Activated T-cell treated with anti-CD3 and anti-CD28 coated beads, Interleukin-2, amount 50 U/mL, for 4 hours (primary cell): ENCODE measurements around the gene FOXP1. TPM values are rescaled to one million over a fixed set of nuclear protein-coding genes. Genes with fewer than 3 reads are reported as not detected.
A peak's percentile ranks its signal among the peaks of the same experiment; 100 is the strongest.
"Not testable (repeated sequence)": the region's sequence is repeated elsewhere in the genome, so short reads cannot be mapped to it uniquely, and the experiment has no call there.

Source experiments
- ATAC-seq, 2 donors: fragments of 200-7000 bp; cut with Tn5 transposase; one replicate each; pipeline ENCODE4 v1.10.0; 2021
- DNase-seq: peaks from one replicate; pipeline ENCODE4 v3.0.0-alpha.2; 2020
- H3K27me3 Mint-ChIP-seq: one replicate; pipeline ENCODE4 v1.8.0; 2021; ENCODE audit warnings: low read depth, mixed read lengths
- H3K36me3 Mint-ChIP-seq: one replicate; pipeline ENCODE4 v1.8.0; 2022; ENCODE audit warnings: mixed read lengths; ENCODE audit not compliant: insufficient read depth
- H3K4me1 Mint-ChIP-seq: one replicate; pipeline ENCODE4 v1.8.0; 2021; ENCODE audit warnings: low read depth, mixed read lengths
- H3K4me3 Mint-ChIP-seq: one replicate; pipeline ENCODE4 v1.8.0; 2021; ENCODE audit warnings: mild to moderate bottlenecking, moderate library complexity, mixed read lengths
- H3K9me3 Mint-ChIP-seq: one replicate; pipeline ENCODE4 v1.8.0; 2021; ENCODE audit warnings: mixed read lengths
- total RNA-seq, 3 donors: library from RNA; stranded (reverse); gene quantifications; one replicate each; pipeline ENCODE4 v1.2.1, GENCODE V29; 2021

The FOXP1 gene
- total RNA-seq, 3 donors from 2014 or later: 251 to 263 (median 256) TPM

DNA sequence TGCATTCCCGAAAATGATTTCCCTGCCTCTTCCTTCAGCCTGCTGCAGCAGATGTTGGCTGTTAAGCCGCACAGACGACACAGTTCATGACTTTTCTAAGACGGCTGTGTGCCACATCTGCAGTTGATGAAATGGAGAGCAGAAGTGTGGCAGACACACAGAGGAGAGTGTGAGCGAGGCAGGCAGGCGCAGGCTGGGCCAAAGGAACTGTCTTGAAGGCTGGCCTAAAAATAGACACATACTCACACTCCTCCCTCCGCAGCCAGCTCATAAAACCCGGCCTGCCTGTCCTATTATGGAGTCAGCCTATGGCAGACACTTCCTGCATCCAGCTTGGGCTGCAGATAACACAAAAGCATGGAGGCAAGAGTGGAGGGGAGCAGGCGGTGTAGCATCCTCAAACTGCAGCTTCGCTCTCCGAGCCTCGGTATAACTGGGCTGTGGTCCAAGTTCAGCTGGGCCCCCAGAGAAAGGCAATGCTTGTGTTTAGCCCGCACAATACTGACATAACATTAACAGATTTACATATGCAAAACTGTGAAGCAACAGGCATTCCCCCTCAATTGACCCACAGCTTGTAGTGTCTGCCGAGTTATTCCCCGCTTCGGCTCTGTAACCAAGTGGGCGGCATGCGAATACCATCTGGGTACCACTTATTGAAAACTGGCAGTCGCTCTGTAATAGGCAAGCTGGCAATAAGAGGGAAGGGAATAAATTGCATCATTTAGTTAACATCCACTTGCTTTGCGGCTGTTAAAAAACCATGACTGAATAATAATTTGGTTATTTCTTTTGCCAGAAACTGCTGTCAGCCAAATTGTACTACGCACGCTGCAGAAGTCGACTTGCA is 40.8 kb downstream of the FOXP1 start:
- DNase-seq: no peak
- H3K36me3 Mint-ChIP-seq: peaks cover 4% of the 10 kb centered on the region
- no peak overlapping the region for H3K4me3 Mint-ChIP-seq
- peaks cover 3% of the 10 kb centered on the region for H3K4me1 Mint-ChIP-seq
- H3K9me3 Mint-ChIP-seq: no peaks in the 10 kb centered on the region
- H3K27me3 Mint-ChIP-seq: no peaks in the 10 kb centered on the region
- ATAC-seq: no peak

DNA sequence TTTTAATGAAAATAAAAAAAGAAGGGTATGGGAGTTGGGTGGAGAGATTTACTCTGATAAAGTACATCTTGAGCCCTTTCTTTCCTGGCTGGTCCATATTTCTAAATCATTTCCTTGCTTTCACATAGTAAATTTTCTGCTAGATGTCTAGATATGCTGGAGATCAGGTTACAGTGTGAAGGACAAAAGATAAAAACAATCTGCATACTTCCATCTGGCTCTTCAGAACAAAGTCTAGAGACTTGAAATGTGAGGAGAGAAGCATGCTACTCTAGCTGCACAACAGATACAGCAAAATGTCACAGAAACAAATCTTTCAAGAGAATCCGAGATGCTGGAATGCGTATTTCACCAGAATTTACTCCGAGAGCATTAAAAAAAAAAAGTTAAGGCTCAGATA is 42.2 kb downstream of the FOXP1 start:
- DNase-seq (no peak), ATAC-seq (no peak)
- Mint-ChIP-seq H3K9me3 (no peaks in the 10 kb centered on the region), H3K27me3 (no peaks in the 10 kb centered on the region), H3K4me1 (peaks cover 3% of the 10 kb centered on the region), H3K36me3 (peaks cover 2% of the 10 kb centered on the region), H3K4me3 (no peak overlapping the region)

DNA sequence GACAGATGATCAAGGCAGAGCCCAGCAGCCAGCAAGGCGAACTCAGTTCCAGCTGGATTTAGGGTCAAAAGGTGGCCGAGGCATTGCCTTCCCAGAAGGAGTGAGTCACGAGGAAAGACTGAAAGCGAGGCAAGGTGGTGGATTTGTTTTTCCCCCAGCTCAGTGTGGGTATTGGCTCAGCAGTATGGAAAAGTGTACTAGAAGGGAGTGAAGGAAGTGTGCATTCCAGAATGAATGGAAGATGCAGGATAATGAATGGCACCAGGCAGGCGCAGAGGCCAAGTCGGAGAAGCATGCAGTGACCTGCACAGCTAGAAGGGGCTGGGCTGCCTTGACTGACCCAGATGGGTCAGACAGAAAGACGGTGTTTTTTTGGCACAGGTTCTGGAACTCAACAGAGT is 46.3 kb downstream of the FOXP1 start:
- ATAC-seq: no peak
- no peaks in the 10 kb centered on the region for H3K9me3 Mint-ChIP-seq
- H3K36me3 Mint-ChIP-seq: peaks cover 2% of the 10 kb centered on the region
- H3K4me3 Mint-ChIP-seq: no peak overlapping the region
- no peaks in the 10 kb centered on the region for H3K27me3 Mint-ChIP-seq
- no peak for DNase-seq
- H3K4me1 Mint-ChIP-seq: peaks cover 5% of the 10 kb centered on the region

DNA sequence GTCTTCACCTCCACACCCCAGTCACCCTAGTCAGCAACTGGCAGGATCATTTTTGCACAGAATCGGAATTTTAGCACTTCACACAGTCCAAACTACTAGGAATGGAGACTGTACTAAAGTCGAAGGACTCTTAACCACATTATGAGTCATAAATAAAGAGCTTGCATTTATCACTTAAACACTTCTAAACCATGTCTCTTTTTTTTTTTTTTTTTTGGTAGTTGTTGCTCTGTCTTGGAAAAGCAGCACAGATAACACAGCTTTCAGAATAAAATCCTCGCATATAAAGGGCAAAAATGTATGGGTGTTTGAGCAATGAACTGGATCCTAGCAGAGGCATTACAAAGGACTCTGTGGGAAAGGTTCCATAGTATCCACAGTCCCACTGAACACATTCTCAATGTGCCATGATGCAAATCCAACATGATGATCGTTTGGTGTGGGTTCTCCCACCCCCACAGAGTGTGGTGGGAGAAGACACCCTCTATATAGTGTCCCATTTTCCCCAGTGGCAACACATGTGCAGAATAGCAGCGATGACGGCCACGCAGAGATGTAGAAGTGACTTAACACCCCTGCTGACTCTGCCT is 47.1 kb downstream of the FOXP1 start:
- H3K9me3 Mint-ChIP-seq: no peaks in the 10 kb centered on the region
- ATAC-seq (peak in 1 of 2 donors; percentile 37), DNase-seq (no peak)
- H3K4me3 Mint-ChIP-seq: no peak overlapping the region
- H3K4me1 Mint-ChIP-seq: peaks cover 2% of the 10 kb centered on the region
- peaks cover 2% of the 10 kb centered on the region for H3K36me3 Mint-ChIP-seq
- no peaks in the 10 kb centered on the region for H3K27me3 Mint-ChIP-seq

DNA sequence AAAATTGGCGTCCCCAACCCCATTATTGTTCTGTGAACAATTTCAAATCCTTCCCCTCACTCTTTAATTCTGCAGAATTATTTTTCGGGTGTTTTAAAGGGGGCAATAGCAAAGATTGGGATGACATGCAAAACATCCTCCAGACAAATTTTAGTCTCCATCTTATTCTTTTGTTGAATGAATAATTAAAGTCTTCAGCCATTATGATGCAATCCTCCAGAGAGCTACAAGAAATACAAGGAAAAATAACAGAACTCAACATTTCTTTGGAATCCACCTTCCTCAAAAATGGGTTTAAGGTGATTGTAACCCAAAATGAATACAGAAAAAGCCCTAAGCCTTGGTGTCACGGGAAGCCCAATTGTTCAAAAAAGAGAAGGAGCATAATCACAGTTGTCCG is 49.9 kb downstream of the FOXP1 start:
- Mint-ChIP-seq H3K27me3 (no peaks in the 10 kb centered on the region), H3K4me1 (peaks cover 14% of the 10 kb centered on the region), H3K4me3 (no peak overlapping the region), H3K9me3 (no peaks in the 10 kb centered on the region), H3K36me3 (no peaks in the 10 kb centered on the region)
- DNase-seq (no peak), ATAC-seq (no peak)

DNA sequence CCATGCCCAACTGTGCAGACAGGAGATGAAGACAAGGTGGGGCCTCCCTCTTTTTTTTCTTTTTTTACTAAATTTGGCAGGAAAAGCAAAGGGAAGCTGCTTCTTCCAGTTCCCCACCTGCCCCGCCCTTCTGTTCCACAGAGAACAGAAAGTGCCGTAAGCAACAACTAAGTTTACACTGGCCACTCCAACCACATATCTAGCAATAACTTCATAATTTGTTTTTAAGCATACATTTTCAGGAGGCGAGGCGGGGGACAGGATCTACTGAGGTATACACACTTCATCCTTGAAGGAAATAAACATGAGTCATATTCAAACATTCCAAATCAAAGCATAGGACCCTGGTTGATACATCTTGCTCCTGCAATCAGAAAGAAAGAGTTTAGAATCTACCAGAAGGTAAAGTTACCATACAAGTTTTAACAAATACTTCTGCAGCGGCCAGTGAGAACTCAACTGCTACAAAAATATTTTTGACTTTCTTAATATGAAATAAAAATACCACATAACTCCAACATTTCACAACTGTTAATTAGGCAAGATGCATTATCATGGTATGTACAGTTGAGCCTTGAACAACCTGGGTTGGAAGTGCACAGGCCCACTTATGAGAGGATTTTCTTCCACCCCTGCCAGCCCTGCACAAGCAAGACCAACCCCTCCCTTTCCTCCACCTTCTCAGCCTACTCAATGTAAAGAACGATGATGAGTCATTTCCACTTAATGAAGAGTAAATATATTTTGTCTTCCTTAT is 50.7 kb downstream of the FOXP1 start:
- DNase-seq (no peak), ATAC-seq (no peak)
- Mint-ChIP-seq H3K27me3 (no peaks in the 10 kb centered on the region), H3K4me3 (no peak overlapping the region), H3K4me1 (peaks cover 17% of the 10 kb centered on the region), H3K9me3 (no peaks in the 10 kb centered on the region), H3K36me3 (no peaks in the 10 kb centered on the region)

DNA sequence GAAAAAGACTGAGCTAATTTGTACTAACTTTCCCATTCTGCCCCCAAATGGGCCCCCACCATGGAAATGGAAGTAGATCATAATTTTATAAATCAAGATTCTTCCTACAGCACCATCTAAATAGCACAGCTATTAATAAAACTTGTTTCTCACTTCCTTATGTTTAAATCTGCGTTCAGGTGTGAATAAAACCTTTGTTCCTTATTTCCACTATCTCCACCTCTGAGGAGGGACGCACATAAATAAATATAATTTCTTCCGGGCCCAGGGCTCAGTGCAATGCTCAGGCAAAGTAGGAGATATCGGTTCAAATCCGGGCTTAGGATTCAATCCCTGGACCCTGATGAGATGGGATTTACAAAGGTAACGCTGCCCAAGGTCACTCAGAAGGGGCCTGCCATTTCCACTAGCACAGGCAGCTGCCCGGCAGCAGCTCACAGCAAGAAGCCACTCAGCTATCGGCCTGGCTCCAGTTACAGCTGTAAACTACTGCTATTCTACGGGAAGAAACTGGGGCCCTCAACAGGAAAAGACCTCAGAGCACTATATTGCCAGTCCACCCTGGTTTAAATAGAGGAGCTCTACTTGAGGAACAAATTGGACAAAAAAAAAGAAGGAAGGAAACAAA is 52.5 kb downstream of the FOXP1 start:
- Mint-ChIP-seq H3K4me3 (no peak overlapping the region), H3K27me3 (no peaks in the 10 kb centered on the region), H3K36me3 (peaks cover 2% of the 10 kb centered on the region), H3K9me3 (no peaks in the 10 kb centered on the region), H3K4me1 (peaks cover 15% of the 10 kb centered on the region)
- ATAC-seq (no peak), DNase-seq (no peak)

DNA sequence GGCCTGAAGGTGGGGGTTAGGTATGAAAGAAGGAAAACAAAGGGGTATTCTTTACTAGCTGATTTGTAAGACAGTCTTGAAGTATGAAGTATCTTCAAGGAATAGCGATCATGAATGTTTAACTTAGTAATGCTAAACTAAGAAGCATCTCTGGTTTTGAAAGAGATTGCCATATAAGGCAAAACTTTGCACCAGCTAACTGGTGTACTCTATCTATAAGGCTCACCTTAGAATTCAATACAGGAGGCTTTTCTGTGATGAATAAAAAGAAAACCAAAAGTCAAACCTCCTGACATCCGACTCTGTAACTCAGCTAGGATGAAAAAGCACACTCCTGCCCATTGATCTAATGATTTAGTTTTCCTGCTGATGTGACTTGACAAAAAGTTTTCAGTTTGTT is 54.7 kb downstream of the FOXP1 start:
- no peak for DNase-seq
- Mint-ChIP-seq H3K4me1 (peaks cover 15% of the 10 kb centered on the region), H3K4me3 (no peak overlapping the region), H3K27me3 (no peaks in the 10 kb centered on the region), H3K9me3 (no peaks in the 10 kb centered on the region), H3K36me3 (peaks cover 2% of the 10 kb centered on the region)
- ATAC-seq: peak; percentile 46 to 62

DNA sequence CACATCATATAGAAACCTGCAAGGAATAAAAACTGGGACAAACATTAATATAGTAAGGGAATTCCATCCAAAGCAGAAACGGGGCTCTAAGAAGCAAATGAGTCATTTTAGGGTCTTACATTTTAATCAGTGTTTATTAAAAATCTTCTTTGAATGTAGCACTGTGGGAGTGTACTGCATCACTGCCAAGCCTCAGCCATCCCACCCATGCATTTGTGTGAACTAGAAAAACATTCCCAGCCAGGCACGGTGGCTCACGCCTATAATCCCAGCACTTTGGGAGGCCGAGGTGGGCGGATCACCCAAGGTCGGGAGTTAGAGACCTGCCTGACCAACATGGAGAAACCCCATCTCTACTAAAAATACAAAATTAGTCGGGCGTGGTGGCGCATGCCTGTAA is 57.1 kb downstream of the FOXP1 start:
- not testable (repeated sequence) for H3K36me3 Mint-ChIP-seq

DNA sequence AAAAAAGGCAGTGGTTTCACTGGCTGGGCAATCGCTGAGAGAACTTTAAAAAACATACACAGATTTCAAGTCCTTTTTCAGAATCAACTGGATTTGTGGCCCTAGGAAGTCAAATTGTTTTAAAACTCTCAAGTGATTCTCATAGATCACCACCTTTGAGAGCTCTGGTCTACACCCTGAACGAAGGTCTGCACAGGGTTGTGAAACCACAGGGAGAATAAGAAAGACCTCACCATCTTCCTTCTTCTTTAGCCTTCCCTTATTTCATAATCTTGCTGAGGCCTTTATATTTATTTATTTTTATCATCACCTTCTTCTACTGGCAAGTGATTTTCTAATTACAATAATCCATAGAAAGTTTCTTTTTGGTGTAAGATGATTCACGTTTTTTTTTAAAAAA is 58.1 kb downstream of the FOXP1 start:
- Mint-ChIP-seq H3K36me3 (peaks cover 8% of the 10 kb centered on the region), H3K27me3 (no peaks in the 10 kb centered on the region), H3K4me1 (peaks cover 22% of the 10 kb centered on the region), H3K9me3 (no peaks in the 10 kb centered on the region), H3K4me3 (no peak overlapping the region)
- DNase-seq (no peak), ATAC-seq (no peak)

More for the DNA sequence above, 57.1 kb downstream of the FOXP1 start:
- H3K4me3 Mint-ChIP-seq, H3K27me3 Mint-ChIP-seq, DNase-seq, H3K9me3 Mint-ChIP-seq, ATAC-seq: not testable (repeated sequence)
- peaks cover 15% of the 10 kb centered on the region for H3K4me1 Mint-ChIP-seq

DNA sequence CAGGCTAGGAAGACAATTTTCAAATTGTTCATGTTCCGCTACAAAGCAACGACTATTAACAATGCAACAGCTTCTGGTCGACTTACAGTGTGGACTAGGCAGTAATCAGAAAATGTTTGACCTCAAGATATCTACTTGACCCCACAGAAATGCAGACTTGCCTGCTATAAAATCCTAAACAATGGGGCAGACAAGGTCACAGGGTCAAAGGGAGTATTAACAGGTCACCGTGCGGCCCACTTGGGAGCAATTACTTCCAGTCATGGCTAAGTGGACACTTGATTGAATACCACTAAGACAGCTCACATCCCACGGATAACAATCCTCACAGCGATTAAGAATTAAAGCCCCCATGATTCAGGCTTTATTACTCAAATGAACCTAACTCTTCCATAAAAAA is 58.9 kb downstream of the FOXP1 start:
- ATAC-seq: no peak
- Mint-ChIP-seq H3K4me1 (peaks cover 19% of the 10 kb centered on the region), H3K27me3 (no peaks in the 10 kb centered on the region), H3K9me3 (no peaks in the 10 kb centered on the region), H3K4me3 (no peak overlapping the region), H3K36me3 (peaks cover 8% of the 10 kb centered on the region)
- no peak for DNase-seq

DNA sequence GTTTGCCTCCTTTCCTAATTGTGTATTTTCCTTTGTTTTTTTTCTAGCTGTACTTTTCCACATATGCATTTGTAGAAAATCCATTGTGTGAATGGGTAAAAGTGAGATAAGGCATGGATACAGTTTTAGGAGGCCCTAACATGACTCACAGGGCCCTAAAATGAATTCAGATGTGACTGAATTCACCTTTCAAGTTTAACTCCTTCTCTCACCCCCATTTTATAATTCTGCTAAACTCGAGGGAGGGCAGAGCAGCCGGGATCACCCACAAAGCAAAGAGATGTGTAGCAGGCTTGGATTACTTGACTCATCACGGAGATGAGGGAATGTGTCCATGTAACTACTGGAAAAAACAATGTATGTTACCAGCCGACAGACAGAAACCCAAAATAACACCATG is 59.9 kb downstream of the FOXP1 start:
- peaks cover 12% of the 10 kb centered on the region for H3K4me1 Mint-ChIP-seq
- H3K27me3 Mint-ChIP-seq: no peaks in the 10 kb centered on the region
- ATAC-seq (no peak), DNase-seq (no peak)
- no peak overlapping the region for H3K4me3 Mint-ChIP-seq
- H3K9me3 Mint-ChIP-seq: no peaks in the 10 kb centered on the region
- peaks cover 8% of the 10 kb centered on the region for H3K36me3 Mint-ChIP-seq

DNA sequence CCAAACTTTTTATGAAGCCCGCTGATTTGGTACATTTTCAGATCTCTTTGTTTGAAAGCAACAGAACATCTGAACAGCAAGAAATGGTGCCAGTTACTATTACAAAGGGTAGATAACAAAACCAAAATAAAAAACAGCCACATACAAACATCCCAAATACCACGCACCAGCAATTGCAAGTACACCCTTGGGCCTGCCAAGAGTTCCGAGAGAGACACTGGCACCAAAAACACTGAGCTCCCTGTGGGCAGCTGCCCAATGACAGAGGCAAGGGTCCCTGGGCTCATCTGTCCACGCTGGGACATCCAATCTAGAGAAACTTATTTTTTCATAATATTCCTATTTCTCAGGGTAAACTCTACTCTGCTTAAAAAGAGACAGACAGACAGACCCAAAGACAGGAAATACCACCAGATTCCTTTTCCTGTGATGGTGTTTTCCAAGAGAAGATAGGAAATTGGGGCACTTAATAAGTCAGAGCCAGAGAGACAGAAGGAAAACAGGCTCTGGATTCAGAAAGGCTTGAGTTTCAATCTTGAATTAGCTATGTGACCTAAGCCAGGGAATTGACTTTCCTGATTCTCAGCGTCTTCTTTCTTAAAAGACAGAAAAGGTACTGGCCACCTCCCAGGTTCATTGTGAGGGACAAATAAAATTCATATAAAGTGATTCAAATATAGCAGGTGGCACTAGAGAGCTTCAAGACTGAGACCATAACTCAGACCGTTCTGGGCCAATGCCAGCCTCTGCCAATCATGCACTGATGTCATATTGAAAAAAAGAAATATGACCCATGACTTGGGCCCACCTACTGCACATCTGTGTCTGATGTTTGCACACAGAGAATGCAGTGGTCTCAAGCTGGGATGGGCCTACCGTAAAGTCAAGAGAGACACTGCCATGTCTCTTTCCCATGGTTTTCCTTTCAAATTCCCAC is 61.3 kb downstream of the FOXP1 start:
- Mint-ChIP-seq H3K36me3 (peaks cover 7% of the 10 kb centered on the region), H3K9me3 (no peaks in the 10 kb centered on the region), H3K27me3 (no peaks in the 10 kb centered on the region), H3K4me3 (no peak overlapping the region), H3K4me1 (peaks cover 8% of the 10 kb centered on the region)
- no peak for DNase-seq
- ATAC-seq: no peak

DNA sequence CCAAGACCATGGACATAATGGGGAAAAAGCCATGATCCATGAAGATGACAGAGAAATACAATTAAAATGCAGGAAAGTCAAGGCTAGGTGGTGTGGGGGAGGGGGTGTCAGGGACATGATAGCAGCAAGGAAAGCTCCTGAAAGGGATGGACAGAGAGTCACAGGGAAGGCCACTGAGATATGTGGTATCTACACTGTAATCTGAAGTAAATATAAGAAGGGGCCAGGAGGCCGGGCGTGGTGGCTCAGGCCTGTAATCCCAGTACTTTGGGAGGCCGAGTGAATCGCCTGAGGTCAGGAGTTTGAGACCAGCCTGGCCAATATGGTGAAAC is 62.5 kb downstream of the FOXP1 start:
- no peak for DNase-seq
- H3K27me3 Mint-ChIP-seq: no peaks in the 10 kb centered on the region

More for the DNA sequence above, 62.5 kb downstream of the FOXP1 start:
- peaks cover 6% of the 10 kb centered on the region for H3K36me3 Mint-ChIP-seq
- ATAC-seq: no peak
- H3K4me3 Mint-ChIP-seq: no peak overlapping the region
- peaks cover 8% of the 10 kb centered on the region for H3K4me1 Mint-ChIP-seq
- H3K9me3 Mint-ChIP-seq: no peaks in the 10 kb centered on the region
